HepG2 (cell line): ENCODE results near the gene SEPTIN11. TPM values are rescaled to one million over a fixed set of nuclear protein-coding genes. Genes with fewer than 3 reads are reported as not detected.

ENCODE experiments used
- ATAC-seq: fragments of 200-7000 bp; cut with Tn5 transposase; 3 replicates; pipeline ENCODE4 v1.9.1; 2020; ENCODE audit warnings: mild to moderate bottlenecking, moderate library complexity
- BruUV-seq: library from RNA; stranded (reverse); fragments of 400-500 nt; replicated peaks from 2 replicates; lab custom pipeline; 2021; lab: Mats Ljungman, UMichigan
- CTCF ChIA-PET: fragments of 300-600 bp; formaldehyde crosslinking; extraction: SDS; loops from one replicate; lab custom pipeline; 2021; ENCODE audit warnings: low total read pairs, inconsistent platforms, low intra/inter-chr PET ratio; lab: Yijun Ruan, JAX
- POLR2A ChIA-PET: fragments of 350-600 bp; sonication (Branson Sonifier 250); formaldehyde crosslinking; loops from one replicate; lab custom pipeline; 2020; ENCODE audit warnings: antibody characterized with exemption, inconsistent platforms; lab: Yijun Ruan, JAX
- DNase-seq: peaks from one replicate; pipeline ENCODE4 v3.0.0-alpha.2; 2015; ENCODE audit warnings: low spot score
- FAIRE-seq: peaks from 3 replicates; lab custom pipeline; 2011; peaks lifted over from hg19 to GRCh38; lab: Jason Lieb, UNC
- H2AFZ ChIP-seq: one replicate; pipeline ENCODE4 v1.6.1; 2011; ENCODE audit warnings: low read length, inconsistent platforms
- H3K27ac ChIP-seq: fragments of 300-600 bp; 3 replicates; pipeline ENCODE4 v1.8.0; 2011; ENCODE audit warnings: mixed run types, mild to moderate bottlenecking, mixed read lengths, low read length, inconsistent platforms; ENCODE audit not compliant: insufficient read depth; ENCODE audit errors: extremely low read length
- H3K27me3 ChIP-seq, 2 experiments: fragments of 200-600 bp in 1 of 2; 2 replicates in 1 of 2; 3 replicates in 1 of 2; pipeline versions ENCODE4 v1.6.0 to v1.8.0; 2011; ENCODE audit warnings: low read length in 2 of 2, mild to moderate bottlenecking in 2 of 2, moderate library complexity in 2 of 2, inconsistent platforms in 1 of 2; ENCODE audit not compliant: insufficient read depth in 2 of 2, control insufficient read depth in 1 of 2
- H3K36me3 ChIP-seq, 2 experiments: fragments of 200-600 bp in 1 of 2; replicated peaks in 1 of 2; 2 replicates in 1 of 2; 3 replicates in 1 of 2; pipeline versions ENCODE4 v1.5.1 to v1.8.0; 2011; ENCODE audit warnings: low read length in 2 of 2, inconsistent platforms in 1 of 2; ENCODE audit not compliant: insufficient read depth in 2 of 2, control insufficient read depth in 1 of 2
- H3K4me1 ChIP-seq: 2 replicates; pipeline ENCODE4 v1.5.1; 2012; ENCODE audit warnings: low read length, inconsistent platforms; ENCODE audit not compliant: insufficient read depth
- H3K4me2 ChIP-seq: 2 replicates; pipeline ENCODE4 v1.6.0; 2011; ENCODE audit warnings: low read depth, low read length, inconsistent platforms
- H3K4me3 ChIP-seq, 3 experiments: fragments of 200-600 bp in 1 of 3; sonication (generic), shearing (Covaris generic) in 1 of 3; replicated peaks in 1 of 3; 2 replicates each; pipeline ENCODE4 v1.5.1; 2011 to 2016; ENCODE audit warnings: low read length in 3 of 3, inconsistent platforms in 2 of 3, low read depth in 2 of 3, mild to moderate bottlenecking in 2 of 3, control low read depth in 1 of 3, mixed read lengths in 1 of 3; ENCODE audit not compliant: insufficient read depth in 1 of 3
- H3K79me2 ChIP-seq: one replicate; pipeline ENCODE4 v1.6.1; 2011; ENCODE audit warnings: low read length, inconsistent platforms; ENCODE audit not compliant: insufficient read depth
- H3K9ac ChIP-seq: 2 replicates; pipeline ENCODE4 v1.6.0; 2011; ENCODE audit warnings: mild to moderate bottlenecking, low read depth, low read length, inconsistent platforms; ENCODE audit not compliant: insufficient read depth
- H3K9me3 ChIP-seq: 2 replicates; pipeline ENCODE4 v1.5.1; 2012; ENCODE audit warnings: mild to moderate bottlenecking, low read length
- H4K20me1 ChIP-seq: 2 replicates; pipeline ENCODE4 v1.6.0; 2011; ENCODE audit warnings: inconsistent platforms, mild to moderate bottlenecking, low read length, moderate library complexity; ENCODE audit not compliant: insufficient read depth
- CBX5 ChIP-seq: sonication (generic); formaldehyde crosslinking; IDR thresholded peaks from 2 replicates; pipeline ENCODE4 v1.4.0; 2020; ENCODE audit warnings: missing genetic modification reagents, borderline replicate concordance
- DDIT3 ChIP-seq: sonication (generic); formaldehyde crosslinking; IDR thresholded peaks from 2 replicates; pipeline ENCODE4 v1.4.0; 2020; ENCODE audit warnings: mild to moderate bottlenecking, missing genetic modification reagents
- GATAD2A ChIP-seq: IDR thresholded peaks from 2 replicates; pipeline ENCODE4 v1.6.1; 2016
- HNRNPUL1 ChIP-seq: fragments of 200-400 bp; formaldehyde crosslinking; IDR thresholded peaks from 2 replicates; pipeline ENCODE4 v1.6.1; 2017; ENCODE audit warnings: low read depth, mild to moderate bottlenecking, low read length, moderate library complexity
- PHF21A ChIP-seq: sonication (generic); formaldehyde crosslinking; IDR thresholded peaks from 2 replicates; pipeline ENCODE4 v1.5.0; 2020; ENCODE audit warnings: mild to moderate bottlenecking, missing genetic modification reagents
- POGZ ChIP-seq: sonication (generic); formaldehyde crosslinking; IDR thresholded peaks from 2 replicates; pipeline ENCODE4 v1.4.0; 2020; ENCODE audit warnings: mild to moderate bottlenecking, missing genetic modification reagents
- RBFOX2 ChIP-seq: fragments of 200-400 bp; formaldehyde crosslinking; IDR thresholded peaks from 2 replicates; pipeline ENCODE4 v1.6.1; 2017; ENCODE audit warnings: low read depth, mild to moderate bottlenecking, low read length
- SMARCE1 ChIP-seq: fragments of 450-650 bp; IDR thresholded peaks from 2 replicates; pipeline ENCODE4 v1.6.1; 2017; ENCODE audit warnings: borderline replicate concordance
- SOX6 ChIP-seq, 2 experiments: fragments of 450-650 bp in 1 of 2; sonication (generic) in 1 of 2; formaldehyde crosslinking in 1 of 2; IDR thresholded peaks; 2 replicates each; pipeline versions ENCODE4 v1.4.0 to v1.6.1; 2017 to 2020; ENCODE audit warnings: antibody characterized with exemption in 1 of 2, mild to moderate bottlenecking in 1 of 2, missing genetic modification reagents in 1 of 2
- ZNF451 ChIP-seq: sonication (generic); formaldehyde crosslinking; IDR thresholded peaks from 2 replicates; pipeline ENCODE4 v1.5.0; 2020; ENCODE audit warnings: mild to moderate bottlenecking, missing genetic modification reagents
- ZNF597 ChIP-seq: sonication (generic); formaldehyde crosslinking; IDR thresholded peaks from 2 replicates; pipeline ENCODE4 v1.5.0; 2020; ENCODE audit warnings: missing genetic modification reagents
- WGBS: methylation state at CpG from one replicate; pipeline ENCODE4 v1.1.6; 2017; ENCODE audit warnings: low lambda C conversion rate; 5-methylcytosine and 5-hydroxymethylcytosine counted together
- in situ Hi-C: cut with HindIII; loops from 2 replicates; pipeline ENCODE4 v1.10.0; 2017; ENCODE audit warnings: low pct_unique_long_range_greater_than_20kb; ENCODE audit not compliant: extremely low pct_ligation_motif_present
- intact Hi-C: fragments of 100-400 bp; cut with micrococcal nuclease; formaldehyde crosslinking; loops from one replicate; pipeline ENCODE4 v1.10.0; 2022; ENCODE audit not compliant: unreplicated experiment
- polyA plus RNA-seq, 8 experiments: library from polyadenylated mRNA; depleted of rRNA in 3 of 8; stranded (reverse) in 7 of 8; unstranded in 1 of 8; fragments of >200 nt; fragmentation: Illumina TruSeq in 4 of 8; extraction: Trizol in 4 of 8; gene quantifications; 2 replicates each; pipeline versions ENCODE4 v1.2.1 to v1.2.3, GENCODE V29; 2011 to 2016; ENCODE audit warnings: low read depth in 4 of 8, missing spikeins in 1 of 8, mixed read lengths in 1 of 8; ENCODE audit not compliant: insufficient read depth in 1 of 8
- total RNA-seq, 5 experiments: library from RNA; depleted of rRNA; stranded (reverse); fragments of >200 nt; fragmentation: Illumina TruSeq; extraction: Trizol; gene quantifications; 2 replicates each; pipeline ENCODE4 v1.2.3, GENCODE V29; 2016; ENCODE audit warnings: low read depth in 1 of 5
- TF ChIP-seq, protein P1 (sequence below), 2 experiments: sonication (generic) in 1 of 2; formaldehyde crosslinking in 1 of 2; IDR thresholded peaks; 2 replicates each; pipeline versions ENCODE4 v1.4.0 to v1.6.1; 2016 to 2020; ENCODE audit warnings: borderline replicate concordance in 1 of 2, low read depth in 1 of 2, mild to moderate bottlenecking in 1 of 2, missing genetic modification reagents in 1 of 2
- TF ChIP-seq, protein P2 (sequence below): sonication (generic); formaldehyde crosslinking; IDR thresholded peaks from 2 replicates; pipeline ENCODE4 v1.5.0; 2020; ENCODE audit warnings: mild to moderate bottlenecking, missing genetic modification reagents
- TF ChIP-seq, protein P3 (sequence below): sonication (generic); formaldehyde crosslinking; IDR thresholded peaks from 2 replicates; pipeline ENCODE4 v1.5.1; 2020; ENCODE audit warnings: missing genetic modification reagents, mild to moderate bottlenecking, borderline replicate concordance

The SEPTIN11 gene
- total and polyA plus RNA-seq, 2 of the 13 experiments (the other 11 are each of a cell fraction or from before 2014, with no cell fraction given) = 28.9 to 47.3 TPM

GRCh38 chr4:76902233-76902890 lies 47.2 kb upstream of the SEPTIN11 start:
- Histone ChIP-seq H3K79me2 (no peaks in the 10 kb centered on the region), H3K27ac (no peak overlapping the region), H4K20me1 (no peaks in the 10 kb centered on the region), H2AFZ (no peak overlapping the region), H3K4me2 (peak overlapping the region; percentile 42; the same call in 1 of the 2 replicates), H3K4me1 (peaks cover 39% of the 10 kb centered on the region), H3K36me3 (no peaks in the 10 kb centered on the region), H3K9me3 (peaks cover 7% of the 10 kb centered on the region), H3K9ac (no peak overlapping the region), H3K27me3 (peaks cover 0 to 8% of the 10 kb centered on the region in 2 experiments; a peak in 1 of 5 replicates), H3K4me3 (no peak overlapping the region)
- DNase-seq = peak; percentile 68
- POLR2A ChIA-PET = interaction anchor here (1.2 to 1.4 kb wide), 2 partner anchors 47 to 71 kb away, joined by 3 read pairs; partner anchors contain the start of gene SEPTIN11
- in situ Hi-C loops = no loop called here
- CTCF ChIA-PET = no interaction called here
- intact Hi-C loops = no loop called here
- 6% methylated on average over 3 of the region's 3 CpGs for WGBS
- peak; percentile 59 for FAIRE-seq
- peak; percentile 83 for ATAC-seq
- no TSS peak for BruUV-seq
- peak; percentile 85 for TF ChIP-seq HNRNPUL1
- TF ChIP-seq SMARCE1 = no peak
- peak; percentile 40; the same call in 1 of the 2 replicates for TF ChIP-seq POGZ (CRISPR knock-in tag)
- TF ChIP-seq, protein P1, sequence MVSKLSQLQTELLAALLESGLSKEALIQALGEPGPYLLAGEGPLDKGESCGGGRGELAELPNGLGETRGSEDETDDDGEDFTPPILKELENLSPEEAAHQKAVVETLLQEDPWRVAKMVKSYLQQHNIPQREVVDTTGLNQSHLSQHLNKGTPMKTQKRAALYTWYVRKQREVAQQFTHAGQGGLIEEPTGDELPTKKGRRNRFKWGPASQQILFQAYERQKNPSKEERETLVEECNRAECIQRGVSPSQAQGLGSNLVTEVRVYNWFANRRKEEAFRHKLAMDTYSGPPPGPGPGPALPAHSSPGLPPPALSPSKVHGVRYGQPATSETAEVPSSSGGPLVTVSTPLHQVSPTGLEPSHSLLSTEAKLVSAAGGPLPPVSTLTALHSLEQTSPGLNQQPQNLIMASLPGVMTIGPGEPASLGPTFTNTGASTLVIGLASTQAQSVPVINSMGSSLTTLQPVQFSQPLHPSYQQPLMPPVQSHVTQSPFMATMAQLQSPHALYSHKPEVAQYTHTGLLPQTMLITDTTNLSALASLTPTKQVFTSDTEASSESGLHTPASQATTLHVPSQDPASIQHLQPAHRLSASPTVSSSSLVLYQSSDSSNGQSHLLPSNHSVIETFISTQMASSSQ (IDR thresholded peaks at IDR 0.05; ENCODE audit: low read depth) = peak; percentile 69
- TF ChIP-seq, protein P1 (CRISPR knock-in tag; IDR thresholded peaks at IDR 0.05; ENCODE audit: borderline replicate concordance) = peak; percentile 70; the same call in 1 of the 2 replicates
- TF ChIP-seq DDIT3 (CRISPR knock-in tag) = no peak
- TF ChIP-seq, protein P2, sequence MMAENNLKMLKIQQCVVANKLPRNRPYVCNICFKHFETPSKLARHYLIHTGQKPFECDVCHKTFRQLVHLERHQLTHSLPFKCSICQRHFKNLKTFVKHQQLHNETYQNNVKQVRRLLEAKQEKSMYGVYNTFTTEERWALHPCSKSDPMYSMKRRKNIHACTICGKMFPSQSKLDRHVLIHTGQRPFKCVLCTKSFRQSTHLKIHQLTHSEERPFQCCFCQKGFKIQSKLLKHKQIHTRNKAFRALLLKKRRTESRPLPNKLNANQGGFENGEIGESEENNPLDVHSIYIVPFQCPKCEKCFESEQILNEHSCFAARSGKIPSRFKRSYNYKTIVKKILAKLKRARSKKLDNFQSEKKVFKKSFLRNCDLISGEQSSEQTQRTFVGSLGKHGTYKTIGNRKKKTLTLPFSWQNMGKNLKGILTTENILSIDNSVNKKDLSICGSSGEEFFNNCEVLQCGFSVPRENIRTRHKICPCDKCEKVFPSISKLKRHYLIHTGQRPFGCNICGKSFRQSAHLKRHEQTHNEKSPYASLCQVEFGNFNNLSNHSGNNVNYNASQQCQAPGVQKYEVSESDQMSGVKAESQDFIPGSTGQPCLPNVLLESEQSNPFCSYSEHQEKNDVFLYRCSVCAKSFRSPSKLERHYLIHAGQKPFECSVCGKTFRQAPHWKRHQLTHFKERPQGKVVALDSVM (CRISPR knock-in tag) = no peak
- TF ChIP-seq PHF21A (CRISPR knock-in tag) = peak; percentile 51; the same call in 1 of the 2 replicates
- no peak for TF ChIP-seq ZNF451 (CRISPR knock-in tag)
- TF ChIP-seq CBX5 = no peak
- no peak for TF ChIP-seq RBFOX2
- TF ChIP-seq ZNF597 (CRISPR knock-in tag) = no peak
- TF ChIP-seq GATAD2A (CRISPR knock-in tag) = peak; percentile 31; the same call in 1 of the 2 replicates
- TF ChIP-seq SOX6 (IDR thresholded peaks at IDR 0.05) = no peak
- peak; percentile 37; the same call in 1 of the 2 replicates for TF ChIP-seq SOX6 (CRISPR knock-in tag; IDR thresholded peaks at IDR 0.05)
- TF ChIP-seq, protein P3, sequence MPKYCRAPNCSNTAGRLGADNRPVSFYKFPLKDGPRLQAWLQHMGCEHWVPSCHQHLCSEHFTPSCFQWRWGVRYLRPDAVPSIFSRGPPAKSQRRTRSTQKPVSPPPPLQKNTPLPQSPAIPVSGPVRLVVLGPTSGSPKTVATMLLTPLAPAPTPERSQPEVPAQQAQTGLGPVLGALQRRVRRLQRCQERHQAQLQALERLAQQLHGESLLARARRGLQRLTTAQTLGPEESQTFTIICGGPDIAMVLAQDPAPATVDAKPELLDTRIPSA (CRISPR knock-in tag) = no peak
